ENCODE measurements around the gene MAML3.

Gene MAML3

GRCh38 chr4:140154572-140154891 is 548 bp upstream of the MAML3 start:
- no peak for DNase-seq

- DNase-seq = peak; percentile 40
Measured at GRCh38 chr4:140153419-140153717, 616 bp downstream of the MAML3 start.

- peak; percentile 20 for DNase-seq
Measured at GRCh38 chr4:140152751-140153418, 1.1 kb downstream of the MAML3 start.

- DNase-seq = peak; percentile 84
Measured at GRCh38 chr4:140152013-140152703, 1.8 kb downstream of the MAML3 start.

- DNase-seq = peak; percentile 92
Measured at GRCh38 chr4:140151699-140152012, 2.3 kb downstream of the MAML3 start.

GRCh38 chr4:140150886-140151698 is 2.9 kb downstream of the MAML3 start:
- DNase-seq = peak; percentile 83

GRCh38 chr4:140150636-140150885 is 3.4 kb downstream of the MAML3 start:
- no peak for DNase-seq

- DNase-seq = peak; percentile 64
Measured at GRCh38 chr4:140149846-140150635, 3.9 kb downstream of the MAML3 start.

- DNase-seq = no peak
Measured at GRCh38 chr4:140144050-140144449, 9.9 kb downstream of the MAML3 start.

- DNase-seq = no peak
Measured at GRCh38 chr4:140141210-140141835, 12.7 kb downstream of the MAML3 start.

GRCh38 chr4:140140566-140140965 is 13.4 kb downstream of the MAML3 start:
- no peak for DNase-seq

- DNase-seq = no peak
Measured at GRCh38 chr4:140138428-140138827, 15.6 kb downstream of the MAML3 start.

- no peak for DNase-seq
Measured at GRCh38 chr4:140137671-140138070, 16.3 kb downstream of the MAML3 start.

GRCh38 chr4:140136509-140136908 is 17.5 kb downstream of the MAML3 start:
- DNase-seq = no peak

GRCh38 chr4:140135529-140136088 is 18.4 kb downstream of the MAML3 start:
- peak; percentile 66 for DNase-seq

GRCh38 chr4:140134746-140135425 is 19.1 kb downstream of the MAML3 start:
- no peak for DNase-seq

GRCh38 chr4:140133576-140133975 is 20.4 kb downstream of the MAML3 start:
- no peak for DNase-seq

GRCh38 chr4:140131675-140132229 is 22.2 kb downstream of the MAML3 start:
- no peak for DNase-seq

- no peak for DNase-seq
Measured at GRCh38 chr4:140130677-140131076, 23.3 kb downstream of the MAML3 start.

- DNase-seq = no peak
Measured at GRCh38 chr4:140127422-140127821, 26.6 kb downstream of the MAML3 start.

GRCh38 chr4:140126261-140126660 is 27.7 kb downstream of the MAML3 start:
- DNase-seq = no peak

GRCh38 chr4:140125374-140125773 is 28.6 kb downstream of the MAML3 start:
- no peak for DNase-seq

Measured in NCI-H345 (cell line).